ENCODE data around the gene SPEN. TPM values are rescaled to one million over a fixed set of nuclear protein-coding genes. Genes with fewer than 3 reads are reported as not detected.

The SPEN gene
- total RNA-seq, 2 donors from 2014 or later: 46.7 to 47.6 TPM

DNA sequence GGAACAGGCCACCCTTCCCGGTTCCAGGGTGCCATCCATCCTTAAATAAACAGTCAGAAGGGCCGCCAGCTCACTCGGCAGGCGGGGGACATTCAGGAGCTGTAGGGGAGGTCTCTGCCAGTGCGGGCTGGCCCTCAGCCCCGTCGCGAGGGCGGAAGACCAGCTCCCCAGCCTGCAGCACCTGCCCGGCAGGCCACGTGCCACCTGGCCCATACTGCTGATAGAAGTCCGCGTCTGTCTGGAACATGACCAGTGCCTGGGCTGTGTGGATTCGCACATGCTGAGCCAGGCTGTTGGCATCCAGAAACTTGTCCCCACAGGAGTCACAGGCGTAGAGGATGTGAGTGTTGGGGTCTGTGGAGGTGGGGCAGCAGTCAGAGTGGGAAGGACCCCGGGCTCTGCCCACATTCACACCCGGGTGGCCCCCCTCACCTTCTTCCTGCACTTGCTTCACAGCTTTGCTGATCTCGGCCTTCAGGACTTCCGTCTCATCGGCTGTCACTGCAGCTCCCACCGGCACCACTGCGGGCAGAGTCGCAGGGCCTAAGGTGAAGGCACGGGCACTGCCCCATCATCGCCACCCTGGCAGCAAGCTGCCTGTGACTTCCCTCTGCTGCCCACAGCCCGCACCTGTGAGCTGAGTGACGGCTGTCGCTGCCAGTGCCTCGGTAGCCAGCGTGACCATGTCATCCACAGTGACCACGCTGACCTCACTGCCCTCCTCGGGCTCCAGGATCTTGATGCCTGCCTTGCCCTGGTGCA, 94.6 kb downstream of the SPEN start:
- intact Hi-C loops (cut with DNase I, micrococcal nuclease): no loop called here
- DNase-seq (no peak), ATAC-seq (no peak)

DNA sequence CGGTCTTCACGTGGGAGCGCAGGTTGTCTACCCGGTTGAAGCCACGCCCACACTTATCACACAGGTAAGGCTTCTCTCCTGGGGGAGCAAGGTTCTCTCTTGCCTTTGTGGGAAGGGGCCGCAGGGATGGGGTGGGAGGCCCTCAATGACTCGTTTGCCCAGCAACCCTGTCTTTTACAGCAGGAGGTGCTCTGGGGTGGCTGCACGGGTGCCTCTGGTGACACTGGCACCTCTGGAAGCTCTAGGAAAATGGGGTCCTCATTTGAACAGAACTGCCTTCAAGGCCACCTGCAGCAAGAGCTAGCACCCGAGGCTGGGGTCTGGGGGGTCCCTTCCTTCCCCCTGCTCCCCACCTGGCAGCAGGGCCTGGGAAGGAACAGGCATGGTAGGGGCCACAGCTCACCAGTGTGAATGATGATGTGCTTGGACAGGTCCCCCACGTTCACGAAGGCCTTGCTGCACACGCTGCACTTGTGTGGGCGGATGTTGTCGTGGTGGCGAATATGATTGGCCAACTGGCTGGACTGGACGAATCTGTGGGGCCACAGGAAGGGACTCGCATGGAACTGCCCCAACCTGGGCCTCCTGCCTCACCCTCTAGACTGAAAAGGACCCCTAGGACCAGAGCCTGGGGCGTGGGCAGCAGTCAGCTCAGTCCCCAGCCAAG, 95.3 kb downstream of the SPEN start:
- ATAC-seq (no peak), DNase-seq (no peak)
- intact Hi-C loops (cut with DNase I, micrococcal nuclease): no loop called here

- no peak for DNase-seq
- ATAC-seq: no peak
- intact Hi-C loops (cut with DNase I, micrococcal nuclease): no loop called here
Measured at GRCh38 chr1:15943328-15943991, 96.0 kb downstream of the SPEN start.

DNA sequence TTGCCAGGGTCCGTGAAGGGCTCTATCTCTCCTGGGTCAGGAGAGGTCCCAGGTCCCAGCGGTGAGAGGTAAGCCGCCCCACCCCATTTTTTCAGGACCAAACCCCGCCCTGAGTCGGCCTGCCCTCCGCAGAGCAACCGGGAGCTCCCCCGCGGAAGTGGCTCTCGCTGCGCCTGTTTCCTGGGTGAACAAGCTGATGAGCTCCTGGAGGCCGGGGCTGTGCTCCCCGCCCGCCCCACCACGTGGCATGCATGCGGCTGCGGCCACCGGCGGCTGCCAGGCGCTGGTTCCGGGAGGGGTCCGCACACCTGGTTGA, 96.4 kb downstream of the SPEN start:
- intact Hi-C loops (cut with DNase I, micrococcal nuclease): no loop called here
- DNase-seq (no peak), ATAC-seq (no peak)

DNA sequence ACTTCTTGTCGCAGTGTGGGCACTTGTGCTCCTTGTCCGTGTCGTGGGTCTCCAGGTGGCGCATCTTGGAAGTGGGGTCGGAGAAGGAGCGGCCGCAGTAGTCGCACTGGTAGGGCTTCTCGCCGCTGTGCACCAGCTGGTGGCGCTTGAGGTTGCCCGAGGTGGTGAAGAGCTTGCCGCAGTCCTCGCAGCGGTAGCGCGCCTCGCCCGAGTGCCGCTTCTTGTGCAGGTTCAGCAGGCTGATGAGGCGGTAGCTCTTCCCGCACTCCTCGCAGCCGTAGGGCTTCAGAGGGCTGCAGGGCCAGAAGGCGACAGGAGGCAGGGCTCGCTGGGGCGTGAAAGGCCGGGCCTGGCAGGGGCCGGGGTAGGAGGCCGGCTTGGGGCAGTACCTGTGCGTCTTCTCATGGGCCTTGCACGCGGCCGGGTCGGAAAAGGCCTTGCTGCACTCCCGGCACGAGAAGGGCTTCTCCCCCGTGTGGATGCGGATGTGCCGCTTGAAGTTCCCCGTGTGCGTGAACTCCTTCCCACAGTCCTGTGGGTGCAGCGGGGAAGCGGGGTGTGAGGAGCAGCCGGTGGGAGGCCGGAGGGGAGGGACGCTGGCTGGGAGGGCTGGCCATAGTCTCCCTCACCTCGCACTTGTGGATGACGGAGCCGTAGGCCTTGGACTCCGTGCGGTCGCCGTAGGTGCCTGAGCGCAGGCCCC, 97.0 kb downstream of the SPEN start:
- ATAC-seq: no peak
- DNase-seq: no peak
- intact Hi-C loops (cut with DNase I, micrococcal nuclease): no loop called here

- intact Hi-C loops (cut with DNase I, micrococcal nuclease): no loop called here
- ATAC-seq: no peak
- no peak for DNase-seq
Measured at GRCh38 chr1:15945011-15945831, 97.7 kb downstream of the SPEN start.

DNA sequence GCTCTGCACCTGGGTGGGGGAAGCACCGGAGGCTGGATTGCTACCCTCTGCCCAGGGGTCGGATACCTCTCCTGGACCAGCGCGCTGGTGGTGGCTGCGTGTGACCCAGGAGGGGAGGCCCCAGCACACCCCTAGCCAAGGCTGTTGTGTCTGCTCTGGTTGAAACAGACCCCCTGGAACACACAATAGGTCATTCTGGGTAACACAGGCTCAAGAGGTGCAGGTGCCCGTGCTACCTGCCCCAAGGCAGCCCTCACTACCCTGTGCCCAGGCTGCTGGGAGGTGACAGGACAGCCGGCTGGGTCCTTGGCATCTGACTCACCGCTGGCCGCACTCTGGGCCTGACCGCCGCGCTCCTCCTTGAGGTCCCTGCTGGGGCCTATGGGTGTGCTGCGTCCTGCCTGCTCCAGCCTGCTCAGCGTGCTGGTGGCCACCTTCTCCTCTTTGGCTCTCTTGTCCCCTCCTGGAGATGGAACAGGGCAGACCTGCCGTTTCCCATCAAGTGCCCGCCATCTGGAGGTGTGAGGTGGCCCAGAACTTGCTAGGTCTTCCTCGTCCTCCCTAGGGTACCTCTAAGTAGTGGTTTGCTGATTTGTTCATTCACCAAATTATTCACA, 98.4 kb downstream of the SPEN start:
- intact Hi-C loops (cut with DNase I, micrococcal nuclease): no loop called here
- no peak for ATAC-seq
- no peak for DNase-seq

- DNase-seq (no peak), ATAC-seq (no peak)
- intact Hi-C loops (cut with DNase I, micrococcal nuclease): no loop called here
Measured at GRCh38 chr1:15946571-15947381, 99.3 kb downstream of the SPEN start.

DNA sequence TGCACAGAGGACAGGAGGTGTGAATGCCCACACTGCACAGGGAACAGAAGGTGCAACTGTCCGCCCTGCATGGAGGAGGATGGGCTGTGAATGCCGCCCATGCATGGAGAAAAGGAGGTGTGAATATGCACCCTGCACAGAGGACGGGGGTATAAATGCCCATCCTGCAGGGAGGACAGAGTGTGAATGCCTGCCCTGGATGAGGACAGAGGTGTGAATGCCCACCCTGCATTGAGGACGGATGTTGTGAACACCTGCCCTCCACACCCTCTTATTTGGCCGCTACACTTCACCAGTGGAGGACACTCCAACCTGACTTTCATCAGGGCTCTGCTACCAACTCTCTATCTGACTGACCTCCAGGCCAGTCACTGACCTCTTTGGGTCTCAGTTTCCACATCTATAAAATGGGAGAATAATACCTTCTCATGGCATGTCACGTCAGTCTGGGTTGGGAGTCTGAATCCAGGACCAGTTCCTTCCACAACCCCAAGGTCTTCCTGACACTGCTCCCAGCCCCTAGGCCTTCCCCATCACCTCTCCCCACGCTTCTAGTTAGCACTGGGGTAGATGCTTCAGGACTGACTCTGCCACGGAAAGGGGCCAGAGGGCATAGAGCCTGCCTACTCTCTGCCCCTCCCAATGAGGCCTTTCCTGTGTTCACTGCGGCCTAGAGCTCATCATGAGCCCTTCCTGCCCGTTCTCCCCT, 100.0 kb downstream of the SPEN start:
- intact Hi-C loops (cut with DNase I, micrococcal nuclease): no loop called here
- ATAC-seq: no peak
- DNase-seq: no peak

DNA sequence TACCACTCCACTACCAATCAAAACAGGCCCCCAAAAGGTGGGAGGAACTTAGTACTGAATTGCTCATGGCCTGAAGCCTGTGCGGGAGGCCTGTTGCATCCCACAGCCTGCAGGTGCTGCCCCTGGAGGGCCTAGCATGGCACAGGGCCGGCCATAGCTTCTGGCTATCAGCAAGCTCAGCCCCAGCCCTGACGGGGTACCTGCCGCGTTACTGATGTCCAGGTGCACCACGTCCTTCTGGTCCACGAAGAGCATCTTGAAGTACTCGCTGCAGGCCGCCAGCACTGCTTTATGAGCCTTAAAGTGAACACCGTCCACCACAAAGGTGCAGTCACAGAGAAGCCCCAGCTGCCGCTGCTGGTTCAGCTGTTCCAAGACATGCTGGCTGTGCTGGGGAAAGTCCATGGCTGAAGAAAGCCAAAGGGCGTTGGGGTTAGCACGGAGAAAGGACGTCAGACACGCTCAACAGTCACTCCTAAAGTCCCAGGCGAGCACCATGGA, 100.6 kb downstream of the SPEN start:
- no peak for ATAC-seq
- DNase-seq: no peak
- intact Hi-C loops (cut with DNase I, micrococcal nuclease): no loop called here

DNA sequence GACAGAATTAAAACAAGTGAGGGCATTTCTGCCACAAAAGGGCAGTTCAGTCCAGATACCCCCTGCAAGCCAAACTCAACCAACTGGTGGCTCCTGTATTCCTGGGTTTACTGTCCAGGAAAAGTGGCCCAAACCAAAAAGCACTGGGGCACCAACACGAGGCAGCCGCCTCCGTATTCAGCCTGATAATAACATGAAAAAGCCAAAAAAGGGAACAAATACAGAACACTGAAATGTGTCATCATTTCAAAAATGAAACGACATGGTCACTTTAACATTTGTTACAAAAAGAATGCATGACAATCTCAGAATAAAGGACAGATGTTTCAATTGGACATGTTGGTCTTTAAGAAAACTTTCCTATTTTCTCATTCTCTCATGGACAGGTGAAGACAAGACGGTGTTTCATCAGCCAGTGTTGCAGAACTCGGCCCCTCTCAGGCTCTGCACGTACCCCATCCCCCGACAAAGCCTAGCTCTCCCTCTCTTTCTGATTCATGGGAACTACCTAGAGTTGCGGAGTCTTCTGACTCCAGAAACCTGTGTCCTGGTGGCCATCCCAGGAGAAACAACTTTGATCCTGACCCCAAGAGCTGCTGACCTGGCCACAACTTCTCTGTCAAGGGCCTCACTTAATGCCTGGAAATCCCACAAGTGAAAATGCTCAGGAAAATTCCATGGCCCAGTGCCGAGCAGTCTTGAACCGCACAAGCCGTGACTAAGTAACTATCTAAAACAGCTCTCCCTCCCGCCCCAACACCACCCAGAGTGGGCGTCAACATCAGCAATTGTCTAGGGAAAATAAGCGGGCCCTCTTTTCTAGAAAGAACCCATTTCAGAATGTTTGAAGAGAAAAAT, 101.3 kb downstream of the SPEN start:
- ATAC-seq: no peak
- intact Hi-C loops (cut with DNase I, micrococcal nuclease): no loop called here

GRCh38 chr1:15949453-15950245, 102.1 kb downstream of the SPEN start:
- ATAC-seq: peak; percentile 53
- DNase-seq: peak; percentile 79 to 87
- intact Hi-C loops (cut with DNase I, micrococcal nuclease): no loop called here

More for the DNA sequence above, 101.3 kb downstream of the SPEN start:
- peak; percentile 52 to 54 for DNase-seq

DNA sequence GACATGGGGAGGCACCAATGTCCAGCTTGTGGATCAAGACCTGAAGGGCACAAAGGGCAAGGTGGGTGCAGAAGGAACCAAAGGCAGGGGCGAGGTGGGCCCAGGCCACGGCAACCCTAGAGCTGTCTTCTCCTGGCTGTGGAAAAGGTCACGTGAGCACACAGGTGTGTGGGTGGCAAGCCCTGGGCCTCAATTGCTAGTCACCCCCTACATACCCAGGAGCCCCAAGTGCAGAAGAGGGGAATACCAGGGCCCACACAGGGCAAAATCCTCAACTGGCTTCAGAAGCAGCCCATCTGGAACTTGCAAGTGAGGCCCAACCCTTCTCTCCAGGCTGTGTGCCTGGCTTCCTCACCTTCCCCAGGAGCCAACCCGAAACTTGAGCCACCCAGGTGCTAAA, 102.8 kb downstream of the SPEN start:
- ATAC-seq (no peak), DNase-seq (no peak)
- intact Hi-C loops (cut with DNase I, micrococcal nuclease): no loop called here

- ATAC-seq (no peak), DNase-seq (no peak)
- intact Hi-C loops (cut with DNase I, micrococcal nuclease): no loop called here
Measured at GRCh38 chr1:15950763-15951295, 103.3 kb downstream of the SPEN start.
